ENCODE data around the gene KLK10. TPM values are rescaled to one million over a fixed set of nuclear protein-coding genes. Genes with fewer than 3 reads are reported as not detected.

The KLK10 gene
- total RNA-seq, 1 donor from 2014 or later = 54.5 TPM

- TF ChIP-seq CTCF (IDR thresholded peaks at IDR 0.05) (no peak), POLR2AphosphoS5 (IDR thresholded peaks at IDR 0.05; ENCODE audit: insufficient read depth in 1 of 2, low read depth in 1 of 2) (no peak), POLR2A (IDR thresholded peaks at IDR 0.05) (no peak)
- no peaks in the 10 kb centered on the region for H3K27me3 ChIP-seq
- H3K4me3 ChIP-seq = no peak overlapping the region
Observed at GRCh38 chr19:50963381-50963780, 56.1 kb downstream of the KLK10 start.

More at GRCh38 chr19:50963381-50963780, 56.1 kb downstream of the KLK10 start:
- H3K36me3 ChIP-seq = no peaks in the 10 kb centered on the region
- H3K9me3 ChIP-seq = no peaks in the 10 kb centered on the region
- H3K4me1 ChIP-seq = no peaks in the 10 kb centered on the region
- no peak overlapping the region for H3K27ac ChIP-seq
- no peak for DNase-seq (ENCODE audit: extremely low spot score in 2 of 2)
- intact Hi-C loops (cut with DNase I) = no loop called here

Other genes starting within 250 kb of the KLK10 start
- gene GPR32, start 249.2 kb downstream of the KLK10 start, total RNA-seq = not detected
- gene ACP4, start 229.3 kb downstream of the KLK10 start, total RNA-seq = not detected
- not detected for gene KLK1, start 195.9 kb downstream of the KLK10 start, total RNA-seq
- gene KLK15, start 186.1 kb downstream of the KLK10 start, total RNA-seq = not detected
- not detected for gene KLK3, start 164.8 kb downstream of the KLK10 start, total RNA-seq
- not detected for gene KLK2, start 146.3 kb downstream of the KLK10 start, total RNA-seq
- not detected for gene KLK4, start 108.3 kb downstream of the KLK10 start, total RNA-seq
- gene KLK5, start 66.7 kb downstream of the KLK10 start, total RNA-seq = 5.9 TPM
- 10.3 TPM for gene KLK6, start 50.1 kb downstream of the KLK10 start, total RNA-seq
- 14.2 TPM for gene KLK7, start 35.8 kb downstream of the KLK10 start, total RNA-seq
- gene KLK8, start 18.1 kb downstream of the KLK10 start, total RNA-seq = 16.2 TPM
- 103 TPM for gene KLK11, start 6.9 kb upstream of the KLK10 start, total RNA-seq
- 4.2 TPM for gene KLK12, start 15.3 kb upstream of the KLK10 start, total RNA-seq
- gene KLK13, start 45.4 kb upstream of the KLK10 start, total RNA-seq = 31.2 TPM
- not detected for gene KLK14, start 63.2 kb upstream of the KLK10 start, total RNA-seq
- 8.8 TPM for gene CTU1, start 88.7 kb upstream of the KLK10 start, total RNA-seq
- 5.9 TPM for gene SIGLEC9, start 105.2 kb upstream of the KLK10 start, total RNA-seq
- gene SIGLEC7, start 122.6 kb upstream of the KLK10 start, total RNA-seq = 1.5 TPM
- gene CD33, start 205.4 kb upstream of the KLK10 start, total RNA-seq = 5.6 TPM
- not detected for gene SIGLECL1, start 231.4 kb upstream of the KLK10 start, total RNA-seq

Measured in vagina (tissue), 2 donors.